Stimulated activated CD8-positive, alpha-beta memory T cell treated with anti-CD3 and anti-CD28 coated beads, Interleukin-7, amount 100 ng/mL, for 24 hours (primary cell): ENCODE data around the gene UBE3A.
"Not testable (repeated sequence)": the region's sequence is repeated elsewhere in the genome, so short reads cannot be mapped to it uniquely, and the experiment has no call there.

Experiments
- DNase-seq: peaks from one replicate; pipeline ENCODE4 v3.0.0-alpha.2; 2020; ENCODE audit warnings: low read depth

The UBE3A gene

GRCh38 chr15:25438601-25439368, at the start of gene UBE3A:
Gene UBE3A (minus strand): TSS chr15:25439024. CDS start chr15:25409107, 29,917 bp downstream.
- peak; percentile 69 for DNase-seq

- DNase-seq = no peak
Observed at GRCh38 chr15:25487226-25487884, 48.5 kb upstream of the UBE3A start.

- no peak for DNase-seq
Observed at GRCh38 chr15:25486051-25486450, 47.2 kb upstream of the UBE3A start.

- DNase-seq = no peak
Observed at GRCh38 chr15:25481208-25481859, 42.5 kb upstream of the UBE3A start.

GRCh38 chr15:25478313-25478712, 39.5 kb upstream of the UBE3A start:
- DNase-seq = no peak

- DNase-seq = no peak
Observed at GRCh38 chr15:25477816-25478215, 39.0 kb upstream of the UBE3A start.

- DNase-seq = no peak
Observed at GRCh38 chr15:25474251-25474650, 35.4 kb upstream of the UBE3A start.

- no peak for DNase-seq
Observed at GRCh38 chr15:25470230-25470629, 31.4 kb upstream of the UBE3A start.

- no peak for DNase-seq
Observed at GRCh38 chr15:25469377-25469776, 30.6 kb upstream of the UBE3A start.

- no peak for DNase-seq
Observed at GRCh38 chr15:25468611-25469010, 29.8 kb upstream of the UBE3A start.

GRCh38 chr15:25465835-25466234, 27.0 kb upstream of the UBE3A start:
- DNase-seq = no peak

GRCh38 chr15:25464784-25465183, 26.0 kb upstream of the UBE3A start:
- no peak for DNase-seq

- no peak for DNase-seq
Observed at GRCh38 chr15:25464383-25464782, 25.6 kb upstream of the UBE3A start.

GRCh38 chr15:25456196-25456595, 17.4 kb upstream of the UBE3A start:
- DNase-seq = no peak

- no peak for DNase-seq
Observed at GRCh38 chr15:25455226-25455625, 16.4 kb upstream of the UBE3A start.

GRCh38 chr15:25454771-25455170, 15.9 kb upstream of the UBE3A start:
- DNase-seq = no peak

GRCh38 chr15:25453246-25453645, 14.4 kb upstream of the UBE3A start:
- not testable (repeated sequence) for DNase-seq

- DNase-seq = no peak
Observed at GRCh38 chr15:25451501-25451900, 12.7 kb upstream of the UBE3A start.

GRCh38 chr15:25450163-25450562, 11.3 kb upstream of the UBE3A start:
- no peak for DNase-seq

GRCh38 chr15:25446076-25446475, 7.3 kb upstream of the UBE3A start:
- no peak for DNase-seq

- DNase-seq = no peak
Observed at GRCh38 chr15:25445412-25445811, 6.6 kb upstream of the UBE3A start.

GRCh38 chr15:25441111-25441510, 2.3 kb upstream of the UBE3A start:
- DNase-seq = no peak

- DNase-seq = no peak
Observed at GRCh38 chr15:25439369-25439836, 579 bp upstream of the UBE3A start.
